MM.1S (cell line): ENCODE measurements around the gene MYLK3.

Experiments
- DNase-seq: peaks from one replicate; pipeline ENCODE4 v3.0.0-alpha.2; 2015
- H2AFZ ChIP-seq: fragments of 300-600 bp; sonication (generic); 2 replicates; pipeline ENCODE4 v1.6.0; 2016; ENCODE audit warnings: antibody characterized with exemption, low read length
- H3F3A ChIP-seq: fragments of 300-600 bp; sonication (generic); 2 replicates; pipeline ENCODE4 v1.6.1; 2016; ENCODE audit warnings: mild to moderate bottlenecking, antibody characterized with exemption, low read length, moderate library complexity, mixed read lengths; ENCODE audit not compliant: insufficient read depth
- H3K27ac ChIP-seq: fragments of 300-600 bp; sonication (generic); 2 replicates; pipeline ENCODE4 v1.5.1; 2016; ENCODE audit warnings: mild to moderate bottlenecking, low read length
- H3K27me3 ChIP-seq: fragments of 300-600 bp; sonication (generic); replicated peaks from 2 replicates; pipeline ENCODE4 v1.6.0; 2016; ENCODE audit warnings: low read length; ENCODE audit not compliant: insufficient read depth
- H3K36me3 ChIP-seq: fragments of 300-600 bp; sonication (generic); replicated peaks from 2 replicates; pipeline ENCODE4 v1.6.1; 2016; ENCODE audit warnings: mild to moderate bottlenecking, low read length, mixed read lengths; ENCODE audit not compliant: insufficient read depth
- H3K4me1 ChIP-seq: fragments of 300-600 bp; sonication (generic); 2 replicates; pipeline ENCODE4 v1.6.1; 2016; ENCODE audit warnings: low read length, mixed read lengths
- H3K4me2 ChIP-seq: fragments of 300-600 bp; sonication (generic); 2 replicates; pipeline ENCODE4 v1.6.0; 2016; ENCODE audit warnings: low read depth, low read length
- H3K4me3 ChIP-seq: fragments of 300-600 bp; sonication (generic); 2 replicates; pipeline ENCODE4 v1.5.1; 2016; ENCODE audit warnings: low read length, mixed read lengths
- H3K79me2 ChIP-seq: fragments of 300-600 bp; sonication (generic); 2 replicates; pipeline ENCODE4 v1.6.1; 2016; ENCODE audit warnings: mixed run types, low read length, mixed read lengths
- H3K9ac ChIP-seq: fragments of 300-600 bp; sonication (generic); 2 replicates; pipeline ENCODE4 v1.6.1; 2016; ENCODE audit warnings: low read length, mixed read lengths
- H3K9me2 ChIP-seq: fragments of 300-600 bp; sonication (generic); replicated peaks from 2 replicates; pipeline ENCODE4 v1.6.1; 2016; ENCODE audit warnings: mild to moderate bottlenecking, low read length, mixed read lengths; ENCODE audit not compliant: insufficient read depth
- H3K9me3 ChIP-seq: fragments of 300-600 bp; sonication (generic); replicated peaks from 2 replicates; pipeline ENCODE4 v1.6.1; 2016; ENCODE audit warnings: mild to moderate bottlenecking, low read length, mixed read lengths; ENCODE audit not compliant: insufficient read depth
- H4K20me1 ChIP-seq: fragments of 300-600 bp; sonication (generic); 2 replicates; pipeline ENCODE4 v1.6.1; 2016; ENCODE audit warnings: mild to moderate bottlenecking, low read length, moderate library complexity, mixed read lengths; ENCODE audit not compliant: insufficient read depth
- CTCF ChIP-seq: fragments of 300-600 bp; sonication (generic); IDR thresholded peaks from 2 replicates; pipeline ENCODE4 v1.5.1; 2016; ENCODE audit warnings: antibody characterized with exemption, low read length, mixed read lengths
- EZH2 ChIP-seq: fragments of 300-600 bp; sonication (generic); optimal IDR thresholded peaks from 2 replicates; pipeline ENCODE3; 2017; ENCODE audit warnings: low read depth, mild to moderate bottlenecking, antibody characterized with exemption, low read length, mixed read lengths
- EZH2phosphoT487 ChIP-seq: fragments of 300-600 bp; sonication (generic); IDR thresholded peaks from 2 replicates; pipeline ENCODE4 v1.6.1; 2018; ENCODE audit warnings: antibody characterized with exemption, low read length

MYLK3 gene

GRCh38 chr16:46739934-46740333, 8.2 kb downstream of the MYLK3 start:
- Histone ChIP-seq H3K4me3 (no peak overlapping the region), H3K4me2 (no peak overlapping the region), H4K20me1 (no peaks in the 10 kb centered on the region), H3K36me3 (no peaks in the 10 kb centered on the region), H3K9me3 (no peaks in the 10 kb centered on the region), H3K79me2 (no peaks in the 10 kb centered on the region), H3K9me2 (no peaks in the 10 kb centered on the region), H3K4me1 (0 out of 2 replicates have a peak, but pooled peaks cover 3% of the 10 kb centered on the region), H3K9ac (no peak overlapping the region), H3K27ac (no peak overlapping the region), H2AFZ (0 out of 2 replicates have a peak overlapping the region, but pooled peaks have one; percentile 15), H3K27me3 (no peaks in the 10 kb centered on the region), H3F3A (no peaks in the 10 kb centered on the region)
- no peak for DNase-seq
- TF ChIP-seq EZH2 (no peak), EZH2phosphoT487 (no peak), CTCF (no peak)

- no peak overlapping the region for H3K27ac ChIP-seq
- no peaks in the 10 kb centered on the region for H3K27me3 ChIP-seq
- no peaks in the 10 kb centered on the region for H3K36me3 ChIP-seq
- TF ChIP-seq CTCF (no peak), EZH2 (no peak), EZH2phosphoT487 (no peak)
- no peaks in the 10 kb centered on the region for H3K9me3 ChIP-seq
- H3K9ac ChIP-seq: no peak overlapping the region
- no peaks in the 10 kb centered on the region for H3K9me2 ChIP-seq
- H3F3A ChIP-seq: no peaks in the 10 kb centered on the region
- H3K4me3 ChIP-seq: no peak overlapping the region
- H2AFZ ChIP-seq: no peak overlapping the region
- H4K20me1 ChIP-seq: no peaks in the 10 kb centered on the region
- no peak for DNase-seq
- H3K4me1 ChIP-seq: 0 out of 2 replicates have a peak, but pooled peaks cover 3% of the 10 kb centered on the region
- no peak overlapping the region for H3K4me2 ChIP-seq
- H3K79me2 ChIP-seq: no peaks in the 10 kb centered on the region
These were observed 10.4 kb downstream of the MYLK3 start for GRCh38 chr16:46737621-46738214.

- H3K4me1 ChIP-seq: 0 out of 2 replicates have a peak, but pooled peaks cover 3% of the 10 kb centered on the region
- no peak overlapping the region for H3K27ac ChIP-seq
- no peak overlapping the region for H3K9ac ChIP-seq
- H3K9me2 ChIP-seq: no peaks in the 10 kb centered on the region
- H2AFZ ChIP-seq: no peak overlapping the region
- H3F3A ChIP-seq: no peaks in the 10 kb centered on the region
- H3K9me3 ChIP-seq: no peaks in the 10 kb centered on the region
- H3K27me3 ChIP-seq: no peaks in the 10 kb centered on the region
- TF ChIP-seq EZH2 (no peak), EZH2phosphoT487 (no peak), CTCF (no peak)
- no peak overlapping the region for H3K4me3 ChIP-seq
- no peaks in the 10 kb centered on the region for H3K79me2 ChIP-seq
- no peak overlapping the region for H3K4me2 ChIP-seq
- H4K20me1 ChIP-seq: no peaks in the 10 kb centered on the region
- H3K36me3 ChIP-seq: no peaks in the 10 kb centered on the region
- no peak for DNase-seq
These were observed 11.4 kb downstream of the MYLK3 start for GRCh38 chr16:46736695-46737094.
